ENCODE measurements around the gene VTI1B.

The VTI1B gene

DNA sequence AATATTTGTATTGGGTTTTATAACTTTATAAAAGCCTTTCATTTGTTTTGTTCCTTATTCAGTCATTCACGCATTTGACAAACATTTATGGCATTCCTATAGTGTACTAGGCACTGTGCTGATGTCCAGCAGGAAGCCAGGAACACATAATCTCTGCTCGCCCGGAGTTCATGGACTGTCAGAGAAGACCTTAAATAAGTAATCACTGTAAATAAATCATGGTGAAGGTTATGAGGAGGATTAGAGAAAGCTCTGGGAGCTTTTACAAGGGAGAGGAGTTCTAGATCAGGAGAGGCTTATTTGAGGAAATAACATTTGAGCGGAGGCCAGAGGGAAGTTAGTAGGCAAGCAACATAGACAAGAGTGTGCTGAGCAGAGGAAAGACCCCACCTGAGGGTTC, 22.6 kb upstream of the VTI1B start:
- no peaks in the 10 kb centered on the region for H3F3A ChIP-seq (ENCODE audit: control insufficient read depth, insufficient read depth)
- TF ChIP-seq, protein P1, sequence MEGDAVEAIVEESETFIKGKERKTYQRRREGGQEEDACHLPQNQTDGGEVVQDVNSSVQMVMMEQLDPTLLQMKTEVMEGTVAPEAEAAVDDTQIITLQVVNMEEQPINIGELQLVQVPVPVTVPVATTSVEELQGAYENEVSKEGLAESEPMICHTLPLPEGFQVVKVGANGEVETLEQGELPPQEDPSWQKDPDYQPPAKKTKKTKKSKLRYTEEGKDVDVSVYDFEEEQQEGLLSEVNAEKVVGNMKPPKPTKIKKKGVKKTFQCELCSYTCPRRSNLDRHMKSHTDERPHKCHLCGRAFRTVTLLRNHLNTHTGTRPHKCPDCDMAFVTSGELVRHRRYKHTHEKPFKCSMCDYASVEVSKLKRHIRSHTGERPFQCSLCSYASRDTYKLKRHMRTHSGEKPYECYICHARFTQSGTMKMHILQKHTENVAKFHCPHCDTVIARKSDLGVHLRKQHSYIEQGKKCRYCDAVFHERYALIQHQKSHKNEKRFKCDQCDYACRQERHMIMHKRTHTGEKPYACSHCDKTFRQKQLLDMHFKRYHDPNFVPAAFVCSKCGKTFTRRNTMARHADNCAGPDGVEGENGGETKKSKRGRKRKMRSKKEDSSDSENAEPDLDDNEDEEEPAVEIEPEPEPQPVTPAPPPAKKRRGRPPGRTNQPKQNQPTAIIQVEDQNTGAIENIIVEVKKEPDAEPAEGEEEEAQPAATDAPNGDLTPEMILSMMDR (IDR thresholded peaks at IDR 0.05; ENCODE audit: low read depth, low read length, poor library complexity, severe bottlenecking): no peak
- TF ChIP-seq EZH2phosphoT487 (IDR thresholded peaks at IDR 0.05; ENCODE audit: borderline replicate concordance, low read length): no peak
- H3K27me3 ChIP-seq (ENCODE audit: control insufficient read depth, low read length): no peaks in the 10 kb centered on the region
- no peak overlapping the region for H3K27ac ChIP-seq (ENCODE audit: low read depth, low read length)
- H3K9me2 ChIP-seq (replicated peaks; ENCODE audit: control insufficient read depth, low read length): no peaks in the 10 kb centered on the region
- H3K4me1 ChIP-seq (ENCODE audit: control insufficient read depth, low read length): peaks cover 6% of the 10 kb centered on the region
- H3K79me2 ChIP-seq (ENCODE audit: control insufficient read depth, low read length): peaks cover 34% of the 10 kb centered on the region
- peaks cover 24% of the 10 kb centered on the region for H3K36me3 ChIP-seq (ENCODE audit: control insufficient read depth, low read length)
- H3K4me3 ChIP-seq (ENCODE audit: low read length): no peak overlapping the region
- no peak overlapping the region for H3K4me2 ChIP-seq (ENCODE audit: low read length)
- peaks cover 6% of the 10 kb centered on the region; the same call in 1 of the 2 replicates for H4K20me1 ChIP-seq (ENCODE audit: control insufficient read depth, insufficient read depth, low read depth, low read length)
- no peaks in the 10 kb centered on the region for H3K9me3 ChIP-seq (ENCODE audit: control insufficient read depth, insufficient read depth, low read length)

DNA sequence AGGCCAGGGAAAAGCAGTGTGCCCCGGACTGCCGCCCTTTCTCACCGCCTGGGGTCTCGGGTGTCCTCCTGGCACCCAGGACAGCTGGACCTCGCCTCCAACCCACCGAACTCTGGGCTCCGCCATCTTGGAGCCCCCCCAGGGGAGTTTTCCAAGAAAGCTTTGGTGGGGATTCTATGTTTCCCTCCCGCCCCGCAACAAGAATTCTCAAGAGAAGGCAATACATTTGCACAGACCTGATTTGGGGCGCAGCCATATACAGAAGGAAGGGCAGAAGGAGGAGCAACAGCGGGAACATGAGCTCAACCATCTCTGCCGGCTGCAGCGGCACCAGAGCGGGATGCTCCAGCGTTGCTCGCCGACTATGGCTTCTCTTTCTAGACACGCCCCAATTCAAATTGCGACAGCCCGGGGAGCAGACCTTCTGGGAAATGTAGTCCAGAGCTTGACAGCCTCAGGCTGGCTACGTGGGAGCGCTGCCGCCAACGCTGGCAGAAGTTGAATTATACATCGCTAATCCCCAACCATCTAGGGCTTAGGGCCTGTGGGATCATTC, 21.0 kb upstream of the VTI1B start, which contains the start of gene RDH11:
TSS of gene RDH11 (minus strand) at position 371 of the 556 bp plus-strand sequence. CDS start at position 310, 61 bp downstream.
- Histone ChIP-seq H3K27ac (ENCODE audit: low read depth, low read length) (peak within 1 kb of the TSS; percentile 68), H4K20me1 (ENCODE audit: control insufficient read depth, insufficient read depth, low read depth, low read length) (peaks cover 7% of the 10 kb centered on the region; the same call in 1 of the 2 replicates), H3K4me2 (ENCODE audit: low read length) (peak within 1 kb of the TSS; percentile 87), H3K4me3 (ENCODE audit: low read length) (peak within 1 kb of the TSS; percentile 95), H3K79me2 (ENCODE audit: control insufficient read depth, low read length) (peaks cover 38% of the 10 kb centered on the region), H3K27me3 (ENCODE audit: control insufficient read depth, low read length) (no peaks in the 10 kb centered on the region), H3K9me3 (ENCODE audit: control insufficient read depth, insufficient read depth, low read length) (no peaks in the 10 kb centered on the region), H3K9me2 (replicated peaks; ENCODE audit: control insufficient read depth, low read length) (no peaks in the 10 kb centered on the region), H3K4me1 (ENCODE audit: control insufficient read depth, low read length) (peaks cover 6% of the 10 kb centered on the region), H3F3A (ENCODE audit: control insufficient read depth, insufficient read depth) (no peaks in the 10 kb centered on the region), H3K36me3 (ENCODE audit: control insufficient read depth, low read length) (peaks cover 39% of the 10 kb centered on the region)
- TF ChIP-seq, protein P1 (IDR thresholded peaks at IDR 0.05; ENCODE audit: low read depth, low read length, poor library complexity, severe bottlenecking): no peak
- TF ChIP-seq EZH2phosphoT487 (IDR thresholded peaks at IDR 0.05; ENCODE audit: borderline replicate concordance, low read length): no peak

DNA sequence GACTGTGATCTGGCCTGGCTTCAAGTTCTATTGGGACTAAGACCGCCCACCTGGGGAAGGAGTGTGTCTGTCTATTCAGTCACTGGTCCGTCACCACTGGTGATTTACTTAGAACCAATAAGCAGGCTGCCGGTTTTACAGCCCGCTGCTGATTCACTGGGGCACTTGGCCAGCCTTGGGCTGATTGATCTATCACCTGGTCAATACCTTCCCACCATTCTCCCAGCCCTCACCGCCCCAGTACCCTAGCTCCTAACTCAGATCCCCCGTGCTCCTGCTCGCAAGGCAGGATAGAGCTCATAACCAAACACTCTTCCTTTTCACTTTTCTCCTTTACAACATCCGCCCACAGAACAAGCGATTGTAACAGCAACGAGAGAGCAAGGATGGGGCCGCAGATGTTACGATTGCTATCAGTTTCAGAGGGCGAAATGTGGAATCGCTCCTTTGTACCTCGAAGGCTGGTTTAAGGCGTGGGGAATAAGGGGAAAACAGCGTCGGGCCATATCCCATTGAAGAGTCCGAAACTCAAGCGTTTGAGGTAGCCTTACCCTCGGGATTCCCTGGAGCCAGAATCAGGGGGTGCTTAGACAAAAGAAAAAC, 20.5 kb upstream of the VTI1B start:
- TF ChIP-seq, protein P1 (IDR thresholded peaks at IDR 0.05; ENCODE audit: low read depth, low read length, poor library complexity, severe bottlenecking): no peak
- TF ChIP-seq EZH2phosphoT487 (IDR thresholded peaks at IDR 0.05; ENCODE audit: borderline replicate concordance, low read length): no peak
- Histone ChIP-seq H3K27ac (ENCODE audit: low read depth, low read length) (peak overlapping the region; percentile 68), H3K36me3 (ENCODE audit: control insufficient read depth, low read length) (peaks cover 45% of the 10 kb centered on the region), H3K4me1 (ENCODE audit: control insufficient read depth, low read length) (peaks cover 6% of the 10 kb centered on the region), H3K4me3 (ENCODE audit: low read length) (peak overlapping the region; percentile 95), H3K9me3 (ENCODE audit: control insufficient read depth, insufficient read depth, low read length) (no peaks in the 10 kb centered on the region), H3K27me3 (ENCODE audit: control insufficient read depth, low read length) (no peaks in the 10 kb centered on the region), H3K79me2 (ENCODE audit: control insufficient read depth, low read length) (peaks cover 38% of the 10 kb centered on the region), H3F3A (ENCODE audit: control insufficient read depth, insufficient read depth) (no peaks in the 10 kb centered on the region), H3K4me2 (ENCODE audit: low read length) (peak overlapping the region; percentile 87), H4K20me1 (ENCODE audit: control insufficient read depth, insufficient read depth, low read depth, low read length) (peaks cover 7% of the 10 kb centered on the region; the same call in 1 of the 2 replicates), H3K9me2 (replicated peaks; ENCODE audit: control insufficient read depth, low read length) (no peaks in the 10 kb centered on the region)

All from DOHH2 (cell line).